Kidney epithelial cell (primary cell): Measurements from ENCODE around the gene SRSF12. TPM values are rescaled to one million over a fixed set of nuclear protein-coding genes. Genes with fewer than 3 reads are reported as not detected.
"Not testable (repeated sequence)": the region's sequence is repeated elsewhere in the genome, so short reads cannot be mapped to it uniquely, and the experiment has no call there.

Experiments
- DNase-seq: peaks from one replicate; pipeline ENCODE4 v3.0.0-alpha.2; 2010; ENCODE audit warnings: low read depth
- H3K27me3 ChIP-seq: 2 replicates; pipeline ENCODE4 v1.6.0; 2011; ENCODE audit warnings: low read length; ENCODE audit not compliant: control insufficient read depth, insufficient read depth
- H3K36me3 ChIP-seq: 2 replicates; pipeline ENCODE4 v1.5.1; 2011; ENCODE audit warnings: low read length; ENCODE audit not compliant: control insufficient read depth, insufficient read depth
- H3K4me3 ChIP-seq: 2 replicates; pipeline ENCODE4 v1.5.1; 2011; ENCODE audit warnings: low read depth, mild to moderate bottlenecking, control low read depth, low read length
- total RNA-seq: library from RNA; depleted of rRNA; stranded (reverse); fragments of >200 nt; gene quantifications from 2 replicates; pipeline ENCODE4 v1.2.3, GENCODE V29; 2015
- TF ChIP-seq, protein P1 (sequence below): IDR thresholded peaks from 2 replicates; pipeline ENCODE4 v1.5.1; 2011; ENCODE audit warnings: mild to moderate bottlenecking, moderate library complexity, low read length, control low read depth, inconsistent platforms; ENCODE audit not compliant: insufficient read depth, poor library complexity, severe bottlenecking

SRSF12 gene
- total RNA-seq, 1 donor from 2014 or later, result 10.1 TPM

DNA sequence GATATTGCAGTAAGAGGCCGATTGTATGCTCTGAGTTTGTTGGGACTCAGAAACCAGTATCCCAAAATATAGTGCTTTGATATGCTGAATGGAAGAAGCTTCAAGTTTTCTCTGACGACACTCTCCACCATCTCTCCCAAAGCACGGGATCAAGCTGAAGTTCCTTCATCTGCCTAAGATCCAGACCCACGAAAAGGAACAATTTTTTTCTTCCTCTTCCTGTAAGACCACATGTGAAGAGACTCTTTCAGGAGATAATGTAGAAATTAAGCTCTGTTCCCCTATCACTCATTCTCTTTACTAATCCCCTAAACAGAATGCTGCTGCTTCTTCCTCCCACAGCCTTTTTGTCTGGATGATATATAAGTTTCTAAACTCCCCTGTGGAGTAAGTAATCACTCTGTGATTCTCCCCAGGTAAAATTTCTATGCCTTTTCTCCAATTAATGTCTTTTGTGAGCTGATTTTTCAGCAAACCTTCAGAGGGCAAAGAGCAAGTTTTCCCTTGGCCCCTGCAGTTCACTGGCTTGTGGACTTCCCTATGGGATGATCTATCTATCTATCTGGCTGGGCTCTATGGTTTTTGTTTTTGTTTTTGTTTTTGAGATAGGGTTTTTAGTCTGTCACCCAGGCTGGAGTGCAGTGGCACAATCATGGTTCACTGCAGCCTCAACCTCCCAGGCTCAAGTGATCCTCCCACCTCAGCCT, 50.8 kb downstream of the SRSF12 start:
- H3K27me3 ChIP-seq, result no peaks in the 10 kb centered on the region
- TF ChIP-seq, protein P1, sequence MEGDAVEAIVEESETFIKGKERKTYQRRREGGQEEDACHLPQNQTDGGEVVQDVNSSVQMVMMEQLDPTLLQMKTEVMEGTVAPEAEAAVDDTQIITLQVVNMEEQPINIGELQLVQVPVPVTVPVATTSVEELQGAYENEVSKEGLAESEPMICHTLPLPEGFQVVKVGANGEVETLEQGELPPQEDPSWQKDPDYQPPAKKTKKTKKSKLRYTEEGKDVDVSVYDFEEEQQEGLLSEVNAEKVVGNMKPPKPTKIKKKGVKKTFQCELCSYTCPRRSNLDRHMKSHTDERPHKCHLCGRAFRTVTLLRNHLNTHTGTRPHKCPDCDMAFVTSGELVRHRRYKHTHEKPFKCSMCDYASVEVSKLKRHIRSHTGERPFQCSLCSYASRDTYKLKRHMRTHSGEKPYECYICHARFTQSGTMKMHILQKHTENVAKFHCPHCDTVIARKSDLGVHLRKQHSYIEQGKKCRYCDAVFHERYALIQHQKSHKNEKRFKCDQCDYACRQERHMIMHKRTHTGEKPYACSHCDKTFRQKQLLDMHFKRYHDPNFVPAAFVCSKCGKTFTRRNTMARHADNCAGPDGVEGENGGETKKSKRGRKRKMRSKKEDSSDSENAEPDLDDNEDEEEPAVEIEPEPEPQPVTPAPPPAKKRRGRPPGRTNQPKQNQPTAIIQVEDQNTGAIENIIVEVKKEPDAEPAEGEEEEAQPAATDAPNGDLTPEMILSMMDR, result no peak
- no peaks in the 10 kb centered on the region for H3K36me3 ChIP-seq

DNA sequence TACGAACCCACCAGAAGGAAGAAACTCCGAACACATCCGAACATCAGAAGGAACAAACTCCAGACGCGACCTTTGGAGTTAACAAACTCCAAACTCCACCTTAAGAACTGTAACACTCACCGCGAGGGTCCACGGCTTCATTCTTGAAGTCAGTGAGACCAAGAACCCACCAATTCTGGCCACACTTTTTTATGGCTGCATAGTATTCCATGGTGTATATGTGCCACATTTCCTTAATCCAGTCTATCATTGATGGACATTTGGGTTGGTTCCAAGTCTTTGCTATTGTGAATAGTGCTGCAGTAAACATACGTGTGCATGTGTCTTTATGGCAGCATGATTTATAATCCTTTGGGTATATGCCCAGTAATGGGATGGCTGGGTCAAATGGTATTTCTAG, 51.8 kb downstream of the SRSF12 start:
- not testable (repeated sequence) for DNase-seq, H3K4me3 ChIP-seq, H3K27me3 ChIP-seq, H3K36me3 ChIP-seq

More for the DNA sequence above, 50.8 kb downstream of the SRSF12 start:
- no peak for DNase-seq
- no peak overlapping the region for H3K4me3 ChIP-seq

DNA sequence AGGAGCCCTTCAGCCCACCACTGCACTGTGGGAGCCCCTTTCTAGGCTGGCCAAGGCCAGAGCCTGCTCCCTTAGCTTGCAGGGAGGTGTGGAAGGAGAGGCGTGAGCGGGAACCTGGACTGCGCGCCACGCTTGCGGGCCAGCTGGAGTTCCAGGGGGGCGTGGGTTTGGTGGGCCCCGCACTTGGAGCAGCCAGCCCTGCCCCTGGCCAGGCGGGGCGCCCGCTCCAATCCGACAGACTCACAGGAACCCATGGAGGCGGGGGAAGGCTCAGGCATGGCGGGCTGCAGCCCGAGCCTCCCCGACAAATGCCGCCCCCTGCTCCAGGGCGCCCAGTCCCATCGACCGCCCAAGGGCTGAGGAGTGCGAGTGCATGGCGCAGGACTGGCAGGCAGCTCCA, 52.9 kb downstream of the SRSF12 start:
- not testable (repeated sequence) for DNase-seq, H3K36me3 ChIP-seq

DNA sequence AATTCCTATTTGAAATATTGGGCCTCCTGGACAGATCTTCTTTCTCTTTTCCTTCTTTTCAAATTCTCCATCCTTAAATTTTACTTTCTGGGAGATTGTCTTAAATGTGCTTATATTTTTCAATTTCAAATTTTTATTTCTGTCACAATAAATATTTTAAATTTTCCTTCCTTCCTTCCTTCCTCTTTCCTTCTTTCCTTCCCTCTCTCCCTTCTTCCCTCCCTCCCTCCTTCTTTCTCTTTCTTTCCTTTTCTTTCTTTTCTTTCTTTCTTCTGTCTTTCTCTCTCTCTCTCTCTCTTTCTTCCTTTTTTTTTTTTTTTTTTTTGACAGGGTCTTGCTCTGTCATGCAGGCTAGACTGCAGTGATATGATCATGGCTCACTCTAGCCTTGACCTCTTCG, 54.0 kb downstream of the SRSF12 start:
- no peak for DNase-seq
- no peaks in the 10 kb centered on the region for H3K36me3 ChIP-seq
- H3K4me3 ChIP-seq, result no peak overlapping the region
- no peaks in the 10 kb centered on the region for H3K27me3 ChIP-seq
- TF ChIP-seq, protein P1, result no peak

More for the DNA sequence above, 52.9 kb downstream of the SRSF12 start:
- H3K4me3 ChIP-seq, H3K27me3 ChIP-seq: not testable (repeated sequence)

DNA sequence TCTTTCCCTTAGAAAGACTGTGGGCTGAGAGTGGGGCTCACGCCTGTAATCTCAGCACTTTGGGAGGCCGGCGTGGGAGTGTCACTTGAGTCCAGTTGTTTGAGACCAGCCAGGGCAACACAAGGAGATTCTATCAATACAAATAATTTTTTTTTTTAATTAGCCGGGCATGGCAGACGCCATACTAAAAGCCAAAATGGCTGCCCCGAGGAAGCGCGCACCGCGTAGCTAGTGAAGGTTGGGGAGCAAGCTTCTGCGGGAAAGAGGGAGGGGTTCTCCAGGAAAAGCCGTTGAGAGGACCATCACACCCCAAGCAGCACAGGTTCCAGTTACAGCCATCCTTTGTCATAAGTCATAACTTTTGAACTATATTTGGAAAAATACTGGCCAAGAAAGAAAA, 58.6 kb downstream of the SRSF12 start:
- TF ChIP-seq, protein P1, result no peak
- no peak for DNase-seq
- no peaks in the 10 kb centered on the region for H3K36me3 ChIP-seq
- H3K4me3 ChIP-seq, result no peak overlapping the region
- no peaks in the 10 kb centered on the region for H3K27me3 ChIP-seq

DNA sequence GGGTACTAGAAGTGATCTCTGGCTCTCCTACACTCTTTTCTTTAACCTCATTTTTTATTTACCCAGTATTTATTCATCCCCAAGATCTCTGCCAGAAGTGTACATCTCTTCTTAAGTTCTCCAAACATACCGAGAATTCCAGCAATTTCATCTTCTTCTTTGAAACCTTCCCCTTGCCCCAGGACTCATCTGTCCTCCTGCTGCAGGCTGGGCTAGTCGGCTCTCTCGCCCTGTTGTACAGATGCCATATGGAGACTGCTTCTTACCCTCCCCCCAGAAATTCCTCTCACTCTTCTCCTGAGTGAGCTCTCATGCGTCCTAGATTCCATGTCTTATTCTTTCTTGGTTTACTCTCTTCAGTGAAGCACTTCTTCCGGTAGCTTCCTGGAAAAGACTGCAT, 59.2 kb downstream of the SRSF12 start:
- TF ChIP-seq, protein P1, result no peak
- no peaks in the 10 kb centered on the region for H3K27me3 ChIP-seq
- DNase-seq, result no peak
- no peak overlapping the region for H3K4me3 ChIP-seq
- no peaks in the 10 kb centered on the region for H3K36me3 ChIP-seq

DNA sequence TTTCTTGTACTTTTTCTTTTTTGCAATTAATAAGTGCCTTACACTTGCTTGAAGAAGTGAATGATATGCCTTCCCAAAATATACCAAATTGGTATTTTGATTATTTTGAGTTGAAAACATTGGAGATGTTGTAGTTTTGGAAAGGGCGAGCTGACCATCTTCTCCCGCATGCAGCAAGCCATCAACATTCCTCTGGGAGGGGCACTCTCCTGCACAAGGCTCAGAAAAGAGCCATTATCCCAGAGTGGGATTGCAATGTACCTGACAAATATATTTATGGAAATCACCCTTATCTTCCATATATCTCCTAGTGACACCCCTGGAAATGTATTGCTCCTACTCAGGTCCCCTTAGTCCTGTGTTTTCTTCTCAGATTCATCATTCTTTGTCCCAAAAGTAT, 60.1 kb downstream of the SRSF12 start:
- DNase-seq, result no peak
- no peaks in the 10 kb centered on the region for H3K36me3 ChIP-seq
- H3K4me3 ChIP-seq, result no peak overlapping the region
- TF ChIP-seq, protein P1, result no peak
- no peaks in the 10 kb centered on the region for H3K27me3 ChIP-seq
